ENCODE measurements around the gene PIP5K1B. TPM values are rescaled to one million over a fixed set of nuclear protein-coding genes. Genes with fewer than 3 reads are reported as not detected.

PIP5K1B gene
- total and polyA plus RNA-seq, 2 experiments from 2014 or later: 1.3 to 2.8 TPM

DNA sequence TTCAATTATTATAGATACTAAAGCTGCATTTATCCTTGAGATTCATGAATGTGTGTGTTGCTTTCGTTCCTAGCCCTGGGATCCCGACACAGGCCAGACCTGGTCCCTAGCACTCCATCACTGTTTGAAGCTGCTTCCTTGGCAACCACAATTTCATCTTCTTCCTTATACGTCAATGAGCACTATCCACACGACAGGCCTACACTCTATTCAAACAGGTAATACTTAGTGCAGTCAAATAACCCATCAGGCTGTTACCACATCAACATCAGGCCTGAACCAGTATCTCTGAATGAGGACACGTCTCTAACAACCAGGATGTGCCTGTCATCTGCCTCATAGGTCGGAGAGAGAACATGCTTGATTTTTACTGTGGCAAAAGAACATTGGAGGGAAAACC lies 235.5 kb downstream of the PIP5K1B start:
- Mint-ChIP-seq H3K27ac (no peak overlapping the region), H3K4me1 (peaks cover 10% of the 10 kb centered on the region), H3K36me3 (ENCODE audit: low read depth) (0 out of 3 replicates have a peak, but pooled peaks cover 4% of the 10 kb centered on the region), H3K9me3 (no peaks in the 10 kb centered on the region), H3K4me3 (no peak overlapping the region), H3K27me3 (ENCODE audit: insufficient read depth, low read depth, poor library complexity) (peaks cover 4% of the 10 kb centered on the region)
- no peak for ATAC-seq
- no peak for DNase-seq (ENCODE audit: low spot score)
- Histone ChIP-seq H3F3A (replicated peaks; ENCODE audit: low read depth) (no peaks in the 10 kb centered on the region), H3K4me3 (no peak overlapping the region), H3K4me1 (ENCODE audit: insufficient read depth) (peaks cover 2% of the 10 kb centered on the region; the same call in 1 of the 2 replicates), H3K4me2 (no peak overlapping the region), H3K27ac (ENCODE audit: low read depth) (no peak overlapping the region), H4K20me1 (replicated peaks; ENCODE audit: insufficient read depth) (no peaks in the 10 kb centered on the region), H3K9me2 (ENCODE audit: insufficient read depth) (no peaks in the 10 kb centered on the region; the same call in 1 of the 2 replicates), H2AFZ (no peak overlapping the region), H3K79me2 (replicated peaks; ENCODE audit: insufficient read depth) (no peaks in the 10 kb centered on the region), H3K36me3 (ENCODE audit: insufficient read depth) (no peaks in the 10 kb centered on the region), H3K27me3 (ENCODE audit: insufficient read depth) (no peaks in the 10 kb centered on the region)
- TF ChIP-seq POLR2AphosphoS5 (IDR thresholded peaks at IDR 0.05; ENCODE audit: low read depth) (no peak), CREB1 (CRISPR knock-in tag; IDR thresholded peaks at IDR 0.05; ENCODE audit: low read depth) (no peak), NANOG (IDR thresholded peaks at IDR 0.05; ENCODE audit: borderline replicate concordance) (no peak), EZH2phosphoT487 (IDR thresholded peaks at IDR 0.05; ENCODE audit: unreplicated experiment) (no peak), ZNF462 (CRISPR knock-in tag; IDR thresholded peaks at IDR 0.05) (no peak), CTCF (conservative IDR thresholded peaks at IDR 0.05; ENCODE audit: low read depth in 2 of 2) (no peak), STAT1 (IDR thresholded peaks at IDR 0.05; ENCODE audit: unreplicated experiment) (no peak), ZNF114 (CRISPR knock-in tag; IDR thresholded peaks at IDR 0.05) (no peak), EZH2 (IDR thresholded peaks at IDR 0.05; ENCODE audit: low read depth, unreplicated experiment) (no peak)
- TF ChIP-seq, protein P1, sequence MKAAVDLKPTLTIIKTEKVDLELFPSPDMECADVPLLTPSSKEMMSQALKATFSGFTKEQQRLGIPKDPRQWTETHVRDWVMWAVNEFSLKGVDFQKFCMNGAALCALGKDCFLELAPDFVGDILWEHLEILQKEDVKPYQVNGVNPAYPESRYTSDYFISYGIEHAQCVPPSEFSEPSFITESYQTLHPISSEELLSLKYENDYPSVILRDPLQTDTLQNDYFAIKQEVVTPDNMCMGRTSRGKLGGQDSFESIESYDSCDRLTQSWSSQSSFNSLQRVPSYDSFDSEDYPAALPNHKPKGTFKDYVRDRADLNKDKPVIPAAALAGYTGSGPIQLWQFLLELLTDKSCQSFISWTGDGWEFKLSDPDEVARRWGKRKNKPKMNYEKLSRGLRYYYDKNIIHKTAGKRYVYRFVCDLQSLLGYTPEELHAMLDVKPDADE (IDR thresholded peaks at IDR 0.05): no peak

All from GM23338 (cell line).